ENCODE measurements around the gene DUSP19. TPM values are rescaled to one million over a fixed set of nuclear protein-coding genes. Genes with fewer than 3 reads are reported as not detected.

Gene DUSP19
- total and polyA plus RNA-seq, 2 of the 8 experiments (the other 6 are each of a cell fraction or from before 2014, with no cell fraction given): 0.73 to 2.3 TPM

DNA sequence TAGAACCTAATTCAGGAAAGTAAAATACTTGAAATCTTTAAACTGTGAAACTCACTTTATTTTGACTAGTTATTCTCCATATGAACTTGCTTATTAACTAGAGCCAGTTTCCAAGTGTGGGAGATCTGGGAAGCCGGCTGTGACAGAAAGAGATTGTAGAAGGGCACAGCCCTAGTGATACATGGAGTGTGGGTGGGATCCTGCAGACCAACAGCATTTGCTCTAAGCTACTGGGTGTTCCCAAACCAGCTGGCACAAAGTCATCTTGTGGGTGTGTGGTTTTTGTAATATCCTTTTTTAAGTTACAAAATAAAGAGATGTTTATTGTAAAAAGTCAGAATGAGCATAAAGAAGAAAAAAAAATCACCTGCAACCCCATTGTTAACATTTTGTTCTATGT is 3.4 kb downstream of the DUSP19 start:
- H2BK120ac ChIP-seq (replicated peaks; ENCODE audit: low read depth, low read length): no peak overlapping the region
- no peak overlapping the region for H2AFZ ChIP-seq (ENCODE audit: low read length)
- WGBS, 2 experiments (ENCODE audit: extremely low coverage in 1 of 2, insufficient coverage in 1 of 2, insufficient read length in 1 of 2, insufficient replicate concordance in 2 of 2, low coverage in 1 of 2, low lambda C conversion rate in 2 of 2, missing lambda C conversion rate in 1 of 2): 96% methylated on average over 1 of the region's 1 CpG; no CpG with 5 or more reads in 1 of the 2 experiments
- H3K56ac ChIP-seq (replicated peaks; ENCODE audit: insufficient read length, low read depth, low read length): no peak overlapping the region
- H2BK20ac ChIP-seq (ENCODE audit: low read length): no peak overlapping the region
- no peak overlapping the region for H3K9ac ChIP-seq (replicated peaks in 1 of 4; ENCODE audit: extremely low read depth in 1 of 4, low read depth in 3 of 4, low read length in 3 of 4)
- H4K5ac ChIP-seq (ENCODE audit: insufficient read length, low read depth, low read length): no peak overlapping the region
- TF ChIP-seq SP2 (IDR thresholded peaks at IDR 0.05; ENCODE audit: low read length): no peak
- no peak for TF ChIP-seq TAF1 (IDR thresholded peaks at IDR 0.05; ENCODE audit: low read depth, low read length)
- no peak for TF ChIP-seq KDM5A (IDR thresholded peaks at IDR 0.05; ENCODE audit: low read length)
- TF ChIP-seq CTBP2 (IDR thresholded peaks at IDR 0.05; ENCODE audit: borderline replicate concordance, insufficient read depth, insufficient read length, low read length): no peak
- TF ChIP-seq BRCA1 (IDR thresholded peaks at IDR 0.05; ENCODE audit: low read depth, low read length): no peak
- no peak for TF ChIP-seq FOSL1 (IDR thresholded peaks at IDR 0.05; ENCODE audit: insufficient read depth, low read depth, low read length)
- no peak for TF ChIP-seq CEBPB (IDR thresholded peaks at IDR 0.05; ENCODE audit: low read depth, low read length)
- TF ChIP-seq EGR1 (IDR thresholded peaks at IDR 0.05; ENCODE audit: borderline replicate concordance, low read depth, low read length): no peak
- TF ChIP-seq RXRA (IDR thresholded peaks at IDR 0.05; ENCODE audit: insufficient read depth, low read depth, low read length): no peak
- no peak for TF ChIP-seq KDM4A (IDR thresholded peaks at IDR 0.05; ENCODE audit: low read depth, low read length, severe bottlenecking)
- no peak overlapping the region for H3K14ac ChIP-seq (ENCODE audit: insufficient read length)
- ChIA-PET POLR2A (ENCODE audit: partially characterized antibody) (no interaction called here), CTCF (ENCODE audit: partially characterized antibody) (interaction anchor here (1.0 to 4.7 kb wide), 3 partner anchors 12 to 212 kb away, joined by 3 to 30 read pairs (median 3); no protein-coding TSS in a partner anchor)
- DNase-seq (ENCODE audit: low read depth in 1 of 2, low spot score in 2 of 2) (no peak), FAIRE-seq (no peak)
- no peak overlapping the region for H3K27ac ChIP-seq (ENCODE audit: low read depth, low read length)
- no peak overlapping the region for H2AK5ac ChIP-seq (ENCODE audit: low read depth, low read length)
- H3K4me2 ChIP-seq (ENCODE audit: insufficient read depth in 1 of 2, low read depth in 2 of 2, low read length in 2 of 2): no peak overlapping the region
- no peak overlapping the region for H3K18ac ChIP-seq (ENCODE audit: extremely low read depth, low read length)
- peaks cover 6% of the 10 kb centered on the region for H3K23me2 ChIP-seq (ENCODE audit: low read depth, low read length)
- no peak overlapping the region for H3K23ac ChIP-seq (ENCODE audit: insufficient read length)
- no peaks in the 10 kb centered on the region for H3K79me2 ChIP-seq (ENCODE audit: control insufficient read depth in 1 of 2, insufficient read depth in 2 of 2, low read length in 2 of 2)
- H3K27me3 ChIP-seq (replicated peaks in 1 of 4; ENCODE audit: control insufficient read depth in 3 of 4, extremely low read depth in 1 of 4, insufficient read depth in 3 of 4, low read length in 3 of 4): no peaks in the 10 kb centered on the region
- no peak overlapping the region for H4K91ac ChIP-seq (replicated peaks; ENCODE audit: insufficient read length, low read length)
- H3K9me3 ChIP-seq (ENCODE audit: insufficient read depth in 2 of 2, low read depth in 1 of 2, low read length in 1 of 2): no peaks in the 10 kb centered on the region
- no peaks in the 10 kb centered on the region for H3K36me3 ChIP-seq (ENCODE audit: control insufficient read depth in 2 of 4, insufficient read depth in 4 of 4, low read length in 3 of 4)
- no peak overlapping the region for H3K4me3 ChIP-seq (ENCODE audit: extremely low read depth in 1 of 4, insufficient read depth in 2 of 4, low read depth in 3 of 4, low read length in 4 of 4)
- H4K20me1 ChIP-seq (replicated peaks in 1 of 2; ENCODE audit: control insufficient read depth in 1 of 2, insufficient read depth in 2 of 2, low read length in 2 of 2): no peaks in the 10 kb centered on the region
- no peak overlapping the region for H2BK15ac ChIP-seq (ENCODE audit: low read length)
- no peak overlapping the region for H4K8ac ChIP-seq (ENCODE audit: extremely low read depth, insufficient read depth, low read length)
- H3K4me1 ChIP-seq (replicated peaks in 1 of 4; ENCODE audit: control insufficient read depth in 3 of 4, insufficient read depth in 4 of 4, low read length in 3 of 4): peaks cover 0 to 10% (median 4%) of the 10 kb centered on the region in 4 experiments; a peak in 5 of 7 replicates
- no peak overlapping the region for H2BK5ac ChIP-seq (ENCODE audit: low read depth, low read length)
- H2BK12ac ChIP-seq (ENCODE audit: low read depth, low read length): no peak overlapping the region
- no peaks in the 10 kb centered on the region for H3K79me1 ChIP-seq (ENCODE audit: low read depth, low read length)
- H3K4ac ChIP-seq (replicated peaks; ENCODE audit: insufficient read length, low read depth, low read length): no peak overlapping the region
